Caki2 (cell line): ENCODE results near the gene MMP25. TPM values are rescaled to one million over a fixed set of nuclear protein-coding genes. Genes with fewer than 3 reads are reported as not detected.
"Not testable (repeated sequence)": the region's sequence is repeated elsewhere in the genome, so short reads cannot be mapped to it uniquely, and the experiment has no call there.

Experiments used
- DNase-seq: peaks from one replicate; pipeline ENCODE4 v3.0.0-alpha.2; 2015; ENCODE audit warnings: low read depth
- in situ Hi-C: cut with HindIII; loops from 2 replicates; pipeline ENCODE4 v1.10.0; 2016; ENCODE audit warnings: low sequenced_read_pairs, low pct_unique_long_range_greater_than_20kb, mixed read lengths
- total RNA-seq: library from RNA; depleted of rRNA; stranded (reverse); fragments of >200 nt; shearing (Covaris generic); gene quantifications from 2 replicates; pipeline ENCODE4 v1.2.3, GENCODE V29; 2014; ENCODE audit warnings: low replicate concordance

The MMP25 gene
- total RNA-seq, 1 experiment from 2014 or later: not detected

DNA sequence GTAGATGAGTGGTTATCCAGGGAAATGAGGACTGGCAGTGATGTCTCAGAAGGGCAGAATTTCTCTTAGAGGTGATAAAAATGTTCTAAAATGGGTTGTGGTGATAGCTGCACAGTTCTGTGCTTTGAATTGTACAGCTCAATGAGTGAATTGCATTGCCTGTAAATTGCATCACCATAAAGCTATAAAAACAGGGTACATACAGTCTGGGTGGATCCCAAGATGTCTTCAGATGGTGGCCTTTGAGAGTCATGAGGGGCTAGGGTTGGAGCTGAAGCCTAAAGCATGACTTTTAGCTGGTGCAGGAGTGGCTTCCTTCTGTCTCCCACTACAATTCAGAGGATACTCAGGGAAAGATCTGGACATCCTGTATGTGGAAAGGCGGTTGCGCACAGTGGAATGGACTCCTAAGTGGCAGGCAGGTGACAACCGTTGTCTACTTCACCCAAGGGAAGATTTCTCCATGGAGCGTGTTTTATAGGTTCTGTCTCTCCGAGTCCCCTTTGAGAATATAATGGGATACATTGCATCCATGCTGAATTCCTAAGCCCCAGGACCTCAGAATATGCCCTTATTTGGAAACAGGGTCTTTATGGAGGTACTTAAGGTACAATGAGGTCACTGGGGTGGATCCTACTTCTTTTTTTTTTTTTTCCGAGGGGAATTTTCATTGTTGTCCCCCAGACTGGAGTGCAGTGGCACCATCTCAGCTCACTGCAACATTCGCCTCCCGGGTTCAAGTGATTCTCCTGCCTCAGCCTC is 17.4 kb downstream of the MMP25 start:
- no peak for DNase-seq
- in situ Hi-C loops: no loop called here

DNA sequence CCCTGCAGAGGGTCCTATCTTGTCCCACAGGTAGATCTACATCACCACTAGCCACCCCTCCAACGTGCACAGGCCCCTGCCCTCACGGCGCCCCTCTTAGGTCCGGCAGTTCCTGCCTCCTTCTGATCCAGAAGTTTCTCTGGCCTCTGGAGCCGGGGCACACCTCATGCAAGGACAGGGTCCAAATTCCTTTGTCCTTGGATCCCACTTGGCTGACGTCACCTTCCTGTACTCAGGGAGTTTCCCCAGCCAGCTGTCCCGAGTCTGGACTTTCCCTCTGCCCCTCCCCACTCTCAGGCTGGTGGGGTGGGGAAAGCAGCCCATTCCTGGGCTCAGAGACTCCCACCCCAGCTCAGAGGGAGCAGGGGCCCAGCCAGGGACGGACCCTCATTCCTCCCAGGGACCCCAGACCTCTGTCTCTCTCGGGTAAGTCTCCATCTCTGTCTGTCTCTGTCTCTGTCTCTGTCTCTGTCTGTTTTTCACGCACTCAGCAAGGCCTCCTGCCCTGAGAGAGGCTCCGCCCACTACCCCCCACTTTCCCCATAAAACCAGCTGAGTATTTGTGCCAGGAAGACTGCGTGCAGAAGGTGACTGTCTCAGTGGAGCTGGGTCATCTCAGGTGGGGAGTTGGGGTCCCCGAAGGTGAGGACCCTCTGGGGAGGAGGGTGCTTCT is 18.8 kb downstream of the MMP25 start, which contains the start of gene IL32:
TSS of gene IL32 (plus strand) at position 572 of the 673 bp plus-strand sequence. CDS start 172 bp downstream, outside the sequence.
- DNase-seq: peak; percentile 77
- in situ Hi-C loops: no loop called here

DNA sequence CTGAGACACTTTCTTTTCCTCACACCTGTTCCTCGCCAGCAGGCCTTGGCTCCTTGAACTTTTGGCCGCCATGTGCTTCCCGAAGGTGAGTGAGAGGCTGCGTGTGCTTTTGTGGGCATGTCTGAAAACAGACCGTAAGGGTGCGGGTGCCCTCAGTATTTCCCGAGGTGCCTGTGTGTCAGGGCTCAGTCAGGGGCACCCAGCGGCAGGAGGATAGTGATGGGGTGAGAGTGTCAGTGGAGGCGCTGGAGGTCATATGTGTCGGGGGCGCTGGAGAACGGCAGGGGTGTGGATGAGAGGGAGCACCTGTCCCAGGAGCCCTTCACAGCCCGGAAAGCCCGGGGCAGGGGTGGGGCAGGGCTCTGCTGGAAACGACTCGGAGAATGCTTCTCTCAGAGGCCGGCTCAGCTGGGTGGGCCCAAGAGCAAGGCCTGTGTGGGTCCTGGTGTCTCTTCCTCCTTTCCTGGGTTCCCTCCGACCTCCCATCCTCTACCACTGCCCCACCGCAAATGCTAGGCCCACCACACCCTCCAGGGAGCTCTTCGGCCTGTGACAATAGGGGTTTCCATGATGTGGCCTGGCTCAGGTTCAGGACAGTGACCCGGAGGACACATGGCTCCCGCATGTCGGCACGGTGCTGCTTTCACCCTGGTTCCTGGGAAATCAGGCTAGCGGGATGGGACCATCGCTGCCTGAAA is 19.5 kb downstream of the MMP25 start:
- DNase-seq: no peak

DNA sequence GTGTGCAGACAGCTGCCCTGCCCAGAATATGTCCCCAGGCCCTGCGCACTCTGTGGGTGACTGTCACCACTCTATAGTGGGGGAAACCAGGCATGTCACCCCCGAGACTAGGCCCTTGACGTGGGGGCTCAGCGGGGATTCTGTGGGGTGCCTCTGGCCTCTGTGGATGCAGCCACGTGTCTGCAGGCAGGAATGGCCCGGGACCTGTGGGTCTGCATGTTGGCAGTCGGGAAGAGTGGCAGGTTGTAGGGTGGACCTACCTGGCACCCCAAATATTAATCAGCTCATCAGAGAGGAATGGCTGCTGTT is 20.0 kb downstream of the MMP25 start:
- DNase-seq: no peak
- in situ Hi-C loops: no loop called here

More for the DNA sequence above, 19.5 kb downstream of the MMP25 start:
- in situ Hi-C loops: no loop called here

DNA sequence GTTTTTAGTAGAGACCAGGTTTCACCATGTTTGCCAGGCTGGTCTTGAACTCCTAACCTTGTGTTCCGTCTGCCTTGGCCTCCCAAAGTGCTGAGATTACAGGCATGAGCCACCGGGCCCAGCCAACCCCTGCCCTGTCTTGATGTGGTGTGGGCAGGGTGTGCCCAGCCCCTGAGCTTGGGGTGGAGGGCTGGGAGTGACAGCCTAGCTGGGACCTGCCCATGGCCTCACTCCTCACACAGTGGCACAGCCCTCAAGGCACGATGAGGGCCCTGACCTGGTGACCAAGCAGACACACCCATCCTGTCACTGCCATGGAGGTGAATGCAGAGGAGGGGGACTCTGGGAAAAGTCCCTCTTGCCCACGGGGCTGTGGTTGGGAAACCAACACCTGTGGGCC is 22.1 kb downstream of the MMP25 start:
- DNase-seq: no peak
- in situ Hi-C loops: no loop called here

DNA sequence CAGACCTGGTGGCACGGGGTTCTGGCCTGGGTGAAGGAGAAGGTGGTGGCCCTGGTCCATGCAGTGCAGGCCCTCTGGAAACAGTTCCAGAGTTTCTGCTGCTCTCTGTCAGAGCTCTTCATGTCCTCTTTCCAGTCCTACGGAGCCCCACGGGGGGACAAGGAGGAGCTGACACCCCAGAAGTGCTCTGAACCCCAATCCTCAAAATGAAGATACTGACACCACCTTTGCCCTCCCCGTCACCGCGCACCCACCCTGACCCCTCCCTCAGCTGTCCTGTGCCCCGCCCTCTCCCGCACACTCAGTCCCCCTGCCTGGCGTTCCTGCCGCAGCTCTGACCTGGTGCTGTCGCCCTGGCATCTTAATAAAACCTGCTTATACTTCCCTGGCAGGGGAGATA is 22.8 kb downstream of the MMP25 start:
- in situ Hi-C loops: not testable (repeated sequence)

DNA sequence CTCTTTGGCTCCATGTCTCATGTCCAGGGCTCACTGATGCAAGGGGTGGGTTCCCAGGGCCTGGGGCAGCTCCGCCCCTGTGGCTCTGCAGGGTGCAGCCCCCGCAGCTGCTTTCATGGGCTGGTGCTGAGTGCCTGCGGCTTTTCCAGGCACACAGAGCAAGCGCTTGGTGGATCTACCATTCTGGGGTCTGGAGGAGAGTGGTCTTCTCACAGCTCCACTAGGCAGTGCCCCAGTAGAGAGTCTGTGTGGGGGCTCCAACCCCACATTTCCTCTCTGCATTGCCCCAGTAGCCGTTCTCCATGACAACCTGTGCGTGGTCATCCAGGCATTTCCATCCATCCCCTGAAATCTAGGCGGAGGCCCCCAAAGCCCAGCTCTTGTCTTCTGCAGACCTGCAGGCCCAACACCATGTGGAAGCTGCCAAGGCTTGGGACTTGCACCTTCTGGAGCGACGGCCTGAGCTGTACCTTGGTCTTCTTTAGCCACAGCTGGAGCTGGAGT is 24.3 kb downstream of the MMP25 start:
- in situ Hi-C loops: no loop called here
- DNase-seq: no peak

More for the DNA sequence above, 22.8 kb downstream of the MMP25 start:
- DNase-seq: not testable (repeated sequence)

DNA sequence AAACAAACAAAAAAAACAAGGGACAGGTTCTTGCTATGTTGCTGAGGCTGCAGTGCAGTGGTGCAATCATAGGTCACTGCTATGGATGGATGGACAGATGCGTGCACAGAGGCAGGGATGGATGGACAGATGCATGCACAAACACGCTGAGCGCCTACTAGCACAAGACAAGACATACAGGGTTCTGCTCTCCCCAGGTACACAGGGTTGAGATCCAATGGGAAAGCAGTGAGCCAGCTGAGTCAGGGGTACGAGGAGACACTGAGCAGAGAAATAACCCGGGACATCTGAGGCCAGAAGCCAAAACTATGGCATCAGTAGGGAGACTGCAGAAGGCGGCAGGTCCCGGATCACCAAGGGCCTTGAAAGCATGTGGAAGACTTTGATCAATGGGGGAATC is 25.3 kb downstream of the MMP25 start:
- no peak for DNase-seq
- in situ Hi-C loops: no loop called here

DNA sequence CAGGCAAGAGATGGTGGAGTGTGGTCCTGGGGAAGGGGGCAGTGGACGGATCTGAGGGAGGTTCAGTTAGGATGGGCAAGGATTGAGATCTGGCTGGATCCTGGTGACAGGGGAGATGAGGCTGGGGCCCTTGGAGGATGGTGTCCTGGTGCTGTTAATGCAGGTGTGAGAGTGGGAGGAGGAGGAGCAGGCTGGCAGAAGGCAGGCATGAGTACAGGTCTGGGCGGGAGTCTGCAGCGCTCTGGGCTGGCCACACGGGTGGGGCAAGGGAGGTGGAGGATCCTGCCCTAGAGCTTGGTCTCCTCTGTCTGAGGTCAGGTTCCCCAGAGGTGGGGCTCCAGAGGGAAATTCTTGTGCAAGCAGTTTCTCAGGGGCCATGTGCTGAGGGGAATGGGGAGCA is 25.8 kb downstream of the MMP25 start:
- DNase-seq, in situ Hi-C loops: not testable (repeated sequence)

DNA sequence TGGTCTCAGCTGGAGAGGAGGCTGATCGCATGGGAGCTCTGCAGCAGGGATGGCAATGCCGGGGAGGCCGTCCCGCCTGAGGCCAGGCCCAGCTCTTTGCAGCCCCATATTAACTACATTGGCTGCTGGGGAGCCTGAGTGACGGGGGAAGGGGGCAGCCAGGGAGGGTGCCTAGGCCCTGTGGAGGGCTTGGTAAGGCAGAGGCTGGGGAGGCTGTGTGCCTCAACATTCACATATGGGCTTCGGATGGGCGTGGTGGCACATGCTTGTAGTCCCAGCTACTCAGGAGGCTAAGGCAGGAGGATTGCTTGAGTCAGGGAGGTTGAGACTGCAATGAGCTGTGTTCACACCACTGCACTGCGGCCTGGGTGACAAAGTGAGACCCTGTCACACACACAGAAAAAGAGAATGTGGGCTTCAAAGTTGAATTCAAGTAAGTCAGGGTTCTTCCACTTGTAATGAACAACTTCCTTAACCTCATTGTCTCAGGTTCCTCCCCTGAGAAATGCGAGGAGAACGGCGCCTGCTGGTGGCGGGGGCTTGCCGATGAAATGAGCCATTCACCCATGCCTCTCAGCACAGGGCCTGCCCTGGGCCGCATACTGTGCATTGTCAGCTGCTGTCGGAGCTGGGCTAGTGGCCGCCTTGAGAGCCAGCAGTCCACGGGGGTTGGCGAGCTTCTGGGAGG is 26.4 kb downstream of the MMP25 start:
- in situ Hi-C loops, DNase-seq: not testable (repeated sequence)

DNA sequence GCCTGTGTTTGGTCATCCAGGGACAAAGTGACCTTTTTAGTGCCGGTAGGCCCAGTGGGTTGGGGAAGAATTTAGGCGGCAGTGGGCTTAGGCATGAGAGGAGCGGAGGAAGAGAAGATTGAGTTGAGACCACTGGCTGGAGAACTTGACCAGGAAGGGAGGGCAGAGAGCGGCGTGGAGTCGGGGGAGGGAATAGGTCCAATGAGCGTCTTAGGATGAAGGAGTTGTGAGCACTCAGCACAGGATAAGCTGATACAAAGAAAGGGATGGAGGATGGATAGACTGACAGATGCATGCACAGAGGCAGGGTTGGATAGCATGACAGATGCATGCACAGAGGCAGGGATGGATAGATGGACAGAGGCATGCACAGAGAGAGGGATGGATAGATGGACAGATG is 27.1 kb downstream of the MMP25 start:
- no peak for DNase-seq
- in situ Hi-C loops: no loop called here

DNA sequence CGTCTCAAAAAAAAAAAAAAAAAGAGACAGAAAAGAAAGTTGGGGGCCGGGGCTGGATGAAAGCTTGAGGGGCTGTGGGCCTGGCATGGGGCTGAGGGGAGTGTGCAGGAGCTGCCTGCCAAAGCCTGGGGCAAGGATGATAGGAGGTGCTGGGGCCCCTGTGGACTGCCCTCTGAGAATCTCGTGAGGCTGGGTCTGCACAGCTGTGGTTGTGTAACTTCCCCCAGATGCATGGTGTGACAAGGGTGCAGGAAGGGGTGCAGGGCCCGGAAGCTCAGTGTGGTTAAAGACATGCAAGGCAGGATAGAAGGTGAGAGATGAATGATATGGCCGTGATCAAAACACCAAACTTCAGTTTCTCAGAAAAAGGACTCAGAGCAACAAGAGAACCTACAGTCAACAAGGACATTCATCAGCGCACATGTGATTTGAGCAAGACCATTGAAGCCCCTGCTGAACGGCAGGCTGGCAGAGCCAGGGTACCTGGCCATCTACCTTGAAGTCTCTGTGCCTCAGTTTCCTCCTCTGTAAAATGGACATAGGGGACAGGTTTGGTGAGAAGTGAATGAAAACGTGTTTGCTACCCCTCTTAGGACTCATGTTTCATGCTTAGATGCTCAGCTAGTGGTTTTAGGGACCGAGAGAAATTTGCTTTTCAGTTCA is 28.6 kb downstream of the MMP25 start:
- in situ Hi-C loops: no loop called here

DNA sequence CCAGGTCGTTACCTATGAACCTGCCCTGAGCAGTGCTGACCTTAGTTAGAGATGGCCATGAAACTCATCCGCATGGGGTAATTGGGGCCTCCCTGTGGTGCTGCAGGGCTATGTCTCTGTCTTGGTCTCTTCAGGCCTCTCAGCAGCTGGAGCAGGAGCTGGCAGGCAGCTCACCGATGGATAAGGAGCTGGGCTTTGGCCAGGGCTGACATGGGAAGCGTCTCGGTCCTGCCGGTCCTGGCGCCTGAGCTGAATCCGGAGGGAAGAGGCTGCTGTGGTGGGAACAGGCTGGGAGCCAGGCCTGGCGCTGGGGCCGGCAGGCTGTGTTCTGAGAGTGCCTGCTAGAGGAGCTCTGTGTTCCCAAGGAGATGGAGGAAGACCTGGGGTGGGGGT is 29.2 kb downstream of the MMP25 start:
- DNase-seq: no peak
- in situ Hi-C loops: no loop called here

More for the DNA sequence above, 28.6 kb downstream of the MMP25 start:
- DNase-seq: no peak

DNA sequence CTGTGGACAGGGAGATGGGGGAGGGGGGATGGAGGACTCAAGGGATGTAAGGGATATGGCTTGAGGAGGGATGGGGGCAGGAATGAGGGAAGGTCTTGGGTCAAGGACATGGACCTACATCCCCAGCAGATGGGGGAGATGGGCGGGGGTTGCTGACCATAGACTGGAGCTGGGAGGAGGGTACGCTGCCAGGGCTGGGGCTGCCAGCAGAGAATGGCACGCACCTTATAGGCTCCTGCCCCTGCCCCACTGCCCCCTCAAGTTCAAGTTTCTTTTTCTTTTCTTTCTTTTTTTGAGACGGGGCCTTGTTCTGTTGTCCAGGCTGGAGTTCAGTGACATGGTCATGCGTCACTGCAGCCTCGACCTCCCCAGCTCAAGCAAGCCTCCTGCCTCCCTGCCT is 29.6 kb downstream of the MMP25 start:
- in situ Hi-C loops, DNase-seq: not testable (repeated sequence)

DNA sequence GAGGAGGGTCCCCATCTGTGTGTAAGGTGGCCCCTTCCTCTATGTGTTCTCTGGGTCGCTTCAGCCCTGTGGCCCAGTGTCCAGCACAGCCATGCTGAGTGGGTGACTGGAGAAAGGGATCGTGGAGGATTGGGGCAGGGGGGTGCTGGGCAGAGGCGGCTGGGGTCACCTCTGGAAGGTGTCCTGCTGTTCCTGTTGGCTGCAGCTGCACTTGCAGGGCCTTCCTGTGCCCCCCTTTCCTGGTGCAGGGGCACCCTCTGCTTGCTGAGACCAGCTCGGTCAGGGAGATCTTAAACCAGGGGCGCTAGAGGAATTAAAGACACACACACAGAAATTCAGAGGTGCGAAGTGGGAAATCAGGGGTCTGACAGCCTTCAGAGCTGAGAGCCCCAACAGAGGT is 30.2 kb downstream of the MMP25 start:
- in situ Hi-C loops: no loop called here

DNA sequence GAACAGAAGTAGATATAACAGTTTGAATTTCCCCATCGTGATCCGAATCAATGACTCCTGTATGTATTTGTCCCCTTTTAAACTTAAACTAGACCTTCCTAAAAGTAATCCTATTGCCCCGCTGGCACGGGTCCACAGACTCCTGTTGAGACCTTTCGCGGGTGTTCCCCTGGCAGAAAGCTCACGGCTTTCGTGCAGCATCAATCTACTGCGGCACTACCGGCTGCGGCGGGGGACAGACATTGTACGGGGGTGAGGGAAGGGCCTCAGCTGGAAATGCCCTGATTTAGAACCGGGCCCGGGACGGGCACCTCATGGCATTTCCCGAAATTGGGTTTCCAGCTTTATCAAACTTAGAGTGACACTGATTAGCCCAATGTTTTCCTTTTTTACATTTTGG is 33.7 kb downstream of the MMP25 start:
- in situ Hi-C loops: no loop called here
- no peak for DNase-seq

More for the DNA sequence above, 30.2 kb downstream of the MMP25 start:
- DNase-seq: no peak

DNA sequence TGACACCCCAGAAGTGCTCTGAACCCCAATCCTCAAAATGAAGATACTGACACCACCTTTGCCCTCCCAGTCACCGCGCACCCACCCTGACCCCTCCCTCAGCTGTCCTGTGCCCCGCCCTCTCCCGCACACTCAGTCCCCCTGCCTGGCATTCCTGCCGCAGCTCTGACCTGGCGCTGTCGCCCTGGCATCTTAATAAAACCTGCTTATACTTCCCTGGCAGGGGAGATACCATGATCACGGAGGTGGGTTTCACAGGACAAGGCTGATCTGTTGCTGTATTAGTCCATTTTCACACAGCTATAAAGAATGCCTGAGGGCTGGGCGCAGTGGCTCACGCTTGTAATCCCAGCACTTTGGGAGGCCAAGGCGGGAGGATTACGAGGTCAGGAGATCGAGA is 35.6 kb downstream of the MMP25 start:
- in situ Hi-C loops, DNase-seq: not testable (repeated sequence)

DNA sequence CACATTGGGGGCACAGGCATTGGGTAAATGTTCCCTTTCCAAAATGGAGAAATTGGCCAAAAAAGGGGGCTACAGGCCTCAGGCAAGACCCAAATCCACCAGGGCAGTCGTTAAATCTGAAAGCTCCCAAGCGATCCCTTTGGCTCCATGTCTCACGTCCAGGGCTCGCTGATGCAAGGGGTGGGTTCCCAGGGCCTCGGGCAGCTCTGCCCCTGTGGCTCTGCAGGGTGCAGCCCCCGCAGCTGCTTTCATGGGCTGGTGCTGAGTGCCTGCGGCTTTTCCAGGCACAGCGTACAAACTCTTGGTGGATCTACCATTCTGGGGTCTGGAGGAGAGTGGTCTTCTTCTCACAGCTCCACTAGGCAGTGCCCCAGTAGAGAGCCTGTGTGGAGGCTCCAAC is 37.0 kb downstream of the MMP25 start:
- in situ Hi-C loops, DNase-seq: not testable (repeated sequence)
